BE2C (cell line): Measurements from ENCODE around the gene GNG12.

Source experiments
- DNase-seq: peaks from one replicate; pipeline ENCODE4 v3.0.0-alpha.2; 2020
- H3K27me3 ChIP-seq: fragments of 250-450 bp; sonication (Bioruptor Pico); 2 replicates; pipeline ENCODE4 v1.5.1; 2020; ENCODE audit warnings: mild to moderate bottlenecking
- H3K36me3 ChIP-seq: fragments of 250-450 bp; sonication (Bioruptor Pico); 2 replicates; pipeline ENCODE4 v1.5.1; 2020; ENCODE audit warnings: mild to moderate bottlenecking
- H3K4me1 ChIP-seq: fragments of 250-450 bp; sonication (Bioruptor Pico); 2 replicates; pipeline ENCODE4 v1.5.1; 2020
- H3K4me3 ChIP-seq: 2 replicates; pipeline ENCODE4 v1.5.1; 2011; ENCODE audit warnings: low read depth, low read length
- H3K9me3 ChIP-seq: fragments of 250-450 bp; sonication (Bioruptor Pico); 2 replicates; pipeline ENCODE4 v1.5.1; 2020
- CTCF ChIP-seq: IDR thresholded peaks from 2 replicates; pipeline ENCODE4 v1.5.1; 2012; ENCODE audit warnings: mild to moderate bottlenecking, low read depth, low read length

The GNG12 gene

GRCh38 chr1:67833602-67833940, 304 bp upstream of the GNG12 start:
- H3K4me1 ChIP-seq = no peaks in the 10 kb centered on the region
- no peak overlapping the region for H3K4me3 ChIP-seq
- DNase-seq = no peak
- no peaks in the 10 kb centered on the region for H3K9me3 ChIP-seq
- no peaks in the 10 kb centered on the region for H3K36me3 ChIP-seq
- no peaks in the 10 kb centered on the region for H3K27me3 ChIP-seq
- no peak for TF ChIP-seq CTCF

- H3K27me3 ChIP-seq = no peaks in the 10 kb centered on the region
- no peak for TF ChIP-seq CTCF
- peak; percentile 32 for DNase-seq
- no peaks in the 10 kb centered on the region for H3K9me3 ChIP-seq
- H3K36me3 ChIP-seq = no peaks in the 10 kb centered on the region
- H3K4me3 ChIP-seq = peak overlapping the region; percentile 81
- H3K4me1 ChIP-seq = no peaks in the 10 kb centered on the region
Observed at GRCh38 chr1:67831850-67832513, 1.3 kb downstream of the GNG12 start.

GRCh38 chr1:67830928-67831830, 2.1 kb downstream of the GNG12 start:
- Histone ChIP-seq H3K36me3 (no peaks in the 10 kb centered on the region), H3K27me3 (no peaks in the 10 kb centered on the region), H3K9me3 (no peaks in the 10 kb centered on the region), H3K4me3 (peak overlapping the region; percentile 81), H3K4me1 (no peaks in the 10 kb centered on the region)
- no peak for TF ChIP-seq CTCF
- no peak for DNase-seq

GRCh38 chr1:67830226-67830625, 3.0 kb downstream of the GNG12 start:
- TF ChIP-seq CTCF = no peak
- H3K4me3 ChIP-seq = no peak overlapping the region
- H3K4me1 ChIP-seq = no peaks in the 10 kb centered on the region
- H3K27me3 ChIP-seq = no peaks in the 10 kb centered on the region
- no peaks in the 10 kb centered on the region for H3K9me3 ChIP-seq
- no peaks in the 10 kb centered on the region for H3K36me3 ChIP-seq
- no peak for DNase-seq

- DNase-seq = no peak
- Histone ChIP-seq H3K36me3 (no peaks in the 10 kb centered on the region), H3K4me1 (no peaks in the 10 kb centered on the region), H3K9me3 (no peaks in the 10 kb centered on the region), H3K27me3 (no peaks in the 10 kb centered on the region), H3K4me3 (no peak overlapping the region)
- TF ChIP-seq CTCF = no peak
Observed at GRCh38 chr1:67827688-67828087, 5.6 kb downstream of the GNG12 start.

- Histone ChIP-seq H3K4me3 (no peak overlapping the region), H3K4me1 (no peaks in the 10 kb centered on the region), H3K9me3 (no peaks in the 10 kb centered on the region), H3K36me3 (no peaks in the 10 kb centered on the region), H3K27me3 (no peaks in the 10 kb centered on the region)
- no peak for TF ChIP-seq CTCF
- no peak for DNase-seq
Observed at GRCh38 chr1:67825591-67825990, 7.7 kb downstream of the GNG12 start.
